ENCODE data around the gene C2orf66.

The C2orf66 gene

DNA sequence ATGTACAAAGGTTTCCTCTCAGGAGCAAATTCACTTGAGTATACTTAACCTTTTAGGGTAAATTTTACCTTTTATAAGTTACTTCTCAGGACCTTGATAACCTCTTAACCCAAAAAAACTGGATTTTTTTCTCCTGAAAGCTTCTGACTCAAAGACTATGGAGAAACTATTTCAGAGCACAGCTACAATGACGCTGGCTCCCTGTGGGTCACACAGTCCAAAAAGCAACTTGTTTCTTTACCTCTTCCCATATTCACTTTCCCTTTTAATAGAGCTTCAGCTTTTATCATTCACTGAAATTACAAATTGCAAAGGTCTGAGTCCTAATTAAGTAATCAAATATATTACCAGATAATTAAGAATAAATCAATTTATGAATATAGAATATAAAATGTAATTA is 42.1 kb downstream of the C2orf66 start:
- DNase-seq (ENCODE audit: low read depth in 1 of 2, low spot score in 1 of 2), result no peak

DNA sequence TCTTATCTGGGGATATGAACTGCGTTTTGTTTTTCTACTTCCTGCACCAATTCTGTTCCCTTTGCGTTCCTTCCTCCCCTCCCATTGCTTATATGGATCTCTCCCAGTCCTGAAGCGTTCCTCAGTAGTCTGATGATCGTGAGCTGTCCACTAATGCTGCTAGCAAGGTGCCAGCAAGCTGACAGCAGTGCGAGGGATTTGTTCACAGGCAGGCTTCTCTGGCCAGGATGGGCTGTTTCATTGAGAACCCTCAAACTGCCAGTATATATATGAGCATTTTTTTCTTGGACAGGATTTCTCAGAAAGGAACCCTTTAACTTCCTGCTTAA is 49.8 kb downstream of the C2orf66 start:
- DNase-seq (ENCODE audit: low read depth in 1 of 2, low spot score in 1 of 2), result no peak

DNA sequence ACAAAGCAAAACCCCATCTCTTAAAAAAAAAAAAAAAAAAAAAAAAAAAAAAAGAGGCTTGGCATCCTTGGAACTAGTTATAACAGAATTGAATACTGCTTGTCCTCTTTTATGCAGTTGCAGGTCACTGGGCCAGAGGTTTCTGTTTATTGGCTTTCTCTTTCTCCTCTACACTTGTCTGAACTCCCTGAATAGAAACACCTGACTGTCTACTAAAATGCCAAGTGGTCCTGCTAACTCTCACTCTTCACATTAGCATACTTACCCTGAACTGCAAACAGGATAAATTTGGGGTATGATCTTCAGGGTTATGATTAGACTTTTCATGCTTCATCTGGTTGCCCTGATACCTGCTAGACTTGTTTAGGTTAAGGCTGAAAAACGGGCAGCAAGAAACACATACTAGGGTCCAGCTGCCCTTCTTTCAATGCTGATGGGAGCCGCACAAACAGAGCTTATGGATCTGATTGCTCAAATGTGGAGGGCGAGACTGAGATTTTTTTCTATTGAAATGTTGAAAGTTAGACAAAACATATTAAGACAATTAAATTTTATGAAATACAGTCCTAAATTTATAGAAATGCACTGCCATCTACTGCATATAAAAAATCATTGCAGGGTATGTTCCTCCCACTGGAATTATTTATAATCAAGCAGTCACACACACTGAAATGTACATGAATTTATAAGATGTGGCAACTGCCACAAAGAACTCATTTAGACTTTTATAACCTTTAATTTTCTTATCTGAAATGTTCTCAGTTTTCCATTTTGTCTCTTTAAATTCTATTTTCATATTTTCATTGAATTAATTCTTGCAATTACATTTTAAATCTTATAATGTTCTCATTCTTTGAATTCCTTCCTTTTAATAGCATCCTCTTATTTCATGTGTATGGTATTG is 50.4 kb downstream of the C2orf66 start:
- no peak for DNase-seq (ENCODE audit: low read depth in 1 of 2, low spot score in 1 of 2)
